Measurements from ENCODE around the gene SETD7.

Gene SETD7

GRCh38 chr4:139547979-139548378 is 8.0 kb downstream of the SETD7 start:
- no peak for DNase-seq

- DNase-seq, result no peak
These were observed 15.4 kb downstream of the SETD7 start for GRCh38 chr4:139540632-139541031.

GRCh38 chr4:139540161-139540560 is 15.9 kb downstream of the SETD7 start:
- DNase-seq, result no peak

GRCh38 chr4:139537292-139537691 is 18.7 kb downstream of the SETD7 start:
- no peak for DNase-seq

- no peak for DNase-seq
These were observed 20.2 kb downstream of the SETD7 start for GRCh38 chr4:139535871-139536234.

GRCh38 chr4:139535228-139535870 is 20.7 kb downstream of the SETD7 start:
- DNase-seq, result no peak

- DNase-seq, result no peak
These were observed 21.6 kb downstream of the SETD7 start for GRCh38 chr4:139534287-139534950.

- DNase-seq, result no peak
These were observed 22.5 kb downstream of the SETD7 start for GRCh38 chr4:139533511-139533910.

GRCh38 chr4:139532947-139533346 is 23.1 kb downstream of the SETD7 start:
- DNase-seq, result no peak

- no peak for DNase-seq
These were observed 25.1 kb downstream of the SETD7 start for GRCh38 chr4:139530833-139531427.

- peak; percentile 78 for DNase-seq
These were observed 27.5 kb downstream of the SETD7 start for GRCh38 chr4:139528377-139529005.

GRCh38 chr4:139526928-139527327 is 29.1 kb downstream of the SETD7 start:
- DNase-seq, result no peak

GRCh38 chr4:139525414-139525813 is 30.6 kb downstream of the SETD7 start:
- no peak for DNase-seq

- no peak for DNase-seq
These were observed 31.9 kb downstream of the SETD7 start for GRCh38 chr4:139524062-139524631.

GRCh38 chr4:139523076-139523475 is 32.9 kb downstream of the SETD7 start:
- no peak for DNase-seq

- DNase-seq, result no peak
These were observed 33.6 kb downstream of the SETD7 start for GRCh38 chr4:139522457-139522856.

- no peak for DNase-seq
These were observed 34.1 kb downstream of the SETD7 start for GRCh38 chr4:139521754-139522401.

- no peak for DNase-seq
These were observed 40.5 kb downstream of the SETD7 start for GRCh38 chr4:139515531-139515958.

- no peak for DNase-seq
These were observed 41.5 kb downstream of the SETD7 start for GRCh38 chr4:139514382-139515059.

GRCh38 chr4:139511320-139511719 is 44.7 kb downstream of the SETD7 start:
- no peak for DNase-seq

GRCh38 chr4:139509727-139510410 is 46.1 kb downstream of the SETD7 start:
- no peak for DNase-seq

All from right hindlimb (tissue), 1 donor.